AG09319 (cell line): Measurements from ENCODE around the gene TESMIN.

ENCODE experiments used
- DNase-seq: peaks from one replicate; pipeline ENCODE4 v3.0.0-alpha.2; 2010; ENCODE audit warnings: low read depth; ENCODE audit errors: extremely low read depth
- CTCF ChIP-seq: IDR thresholded peaks from 2 replicates; pipeline ENCODE4 v1.5.1; 2011; ENCODE audit warnings: low read depth, mild to moderate bottlenecking, inconsistent platforms, low read length, moderate library complexity

TESMIN gene

DNA sequence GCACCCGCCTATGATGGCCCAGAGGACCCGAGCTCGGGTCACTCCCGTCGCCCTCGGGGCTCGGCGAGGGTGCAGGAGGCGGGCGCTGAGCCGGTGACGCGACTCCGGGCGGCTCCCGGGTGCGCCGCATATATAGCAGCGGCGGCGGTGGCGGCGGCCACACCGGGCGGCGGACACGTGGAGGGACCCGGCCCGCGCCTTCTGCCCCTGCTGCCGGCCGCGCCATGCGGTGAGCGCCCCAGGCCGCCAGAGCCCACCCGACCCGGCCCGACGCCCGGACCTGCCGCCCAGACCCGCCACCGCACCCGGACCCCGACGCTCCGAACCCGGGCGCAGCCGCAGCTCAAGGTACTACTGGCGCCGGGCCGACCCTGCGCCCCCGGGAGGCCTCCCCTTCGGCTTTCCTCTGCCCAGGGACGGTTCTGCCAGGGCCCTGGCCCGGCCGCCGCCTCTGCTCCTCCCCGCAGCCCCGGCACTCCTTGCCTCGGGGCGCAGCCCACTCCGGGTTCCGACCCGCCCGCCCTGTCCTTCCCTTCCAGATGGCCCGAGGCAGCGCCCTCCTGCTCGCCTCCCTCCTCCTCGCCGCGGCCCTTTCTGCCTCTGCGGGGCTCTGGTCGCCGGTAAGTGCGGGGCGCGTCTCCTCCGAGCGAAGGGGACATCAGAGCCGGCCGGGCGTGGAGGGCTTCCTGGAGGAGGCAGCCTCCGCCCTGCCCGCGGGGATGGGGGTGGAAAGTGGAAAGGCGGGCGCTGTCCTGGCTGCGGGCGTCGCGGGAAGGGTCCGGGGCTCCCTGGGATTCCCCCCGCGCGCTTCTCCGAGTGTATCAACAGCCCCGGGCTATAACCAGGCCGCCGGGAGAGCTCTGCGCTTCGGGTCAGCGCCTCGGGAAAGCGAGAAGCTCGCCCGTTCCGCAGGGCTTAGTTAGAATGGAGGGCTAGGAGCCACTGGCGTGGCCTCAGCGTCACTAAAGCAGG is 66.6 kb downstream of the TESMIN start, which contains the start of gene GAL:
Gene GAL, plus strand, starts transcription at position 160 of the 972 bp plus-strand sequence. Its CDS starts 380 bp downstream, at position 540.
- TF ChIP-seq CTCF, result no peak
- DNase-seq, result no peak

GRCh38 chr11:68683536-68684384 is 67.6 kb downstream of the TESMIN start:
- no peak for DNase-seq
- TF ChIP-seq CTCF, result no peak

DNA sequence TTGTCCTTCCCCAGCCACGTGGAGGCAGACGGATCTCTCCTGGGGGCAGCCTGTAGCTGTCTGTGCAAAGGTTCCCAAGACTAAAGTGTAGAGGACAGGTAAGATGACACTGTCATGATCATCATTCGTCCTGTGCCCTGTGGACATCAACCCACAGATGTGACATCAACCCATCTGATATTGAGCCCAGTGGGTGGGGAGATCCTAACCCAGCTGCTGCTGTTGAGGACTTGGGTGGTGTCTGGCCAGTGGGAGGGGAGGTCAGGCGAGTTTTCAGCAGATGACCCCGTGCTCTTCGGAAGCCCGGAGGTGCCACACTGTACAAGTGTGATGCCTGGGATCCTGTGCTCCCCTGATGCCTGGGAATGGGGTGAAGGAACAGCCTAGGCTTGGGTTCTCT is 68.2 kb downstream of the TESMIN start:
- no peak for DNase-seq
- TF ChIP-seq CTCF, result no peak

GRCh38 chr11:68682531-68682961 is 68.8 kb downstream of the TESMIN start:
- DNase-seq, result no peak

DNA sequence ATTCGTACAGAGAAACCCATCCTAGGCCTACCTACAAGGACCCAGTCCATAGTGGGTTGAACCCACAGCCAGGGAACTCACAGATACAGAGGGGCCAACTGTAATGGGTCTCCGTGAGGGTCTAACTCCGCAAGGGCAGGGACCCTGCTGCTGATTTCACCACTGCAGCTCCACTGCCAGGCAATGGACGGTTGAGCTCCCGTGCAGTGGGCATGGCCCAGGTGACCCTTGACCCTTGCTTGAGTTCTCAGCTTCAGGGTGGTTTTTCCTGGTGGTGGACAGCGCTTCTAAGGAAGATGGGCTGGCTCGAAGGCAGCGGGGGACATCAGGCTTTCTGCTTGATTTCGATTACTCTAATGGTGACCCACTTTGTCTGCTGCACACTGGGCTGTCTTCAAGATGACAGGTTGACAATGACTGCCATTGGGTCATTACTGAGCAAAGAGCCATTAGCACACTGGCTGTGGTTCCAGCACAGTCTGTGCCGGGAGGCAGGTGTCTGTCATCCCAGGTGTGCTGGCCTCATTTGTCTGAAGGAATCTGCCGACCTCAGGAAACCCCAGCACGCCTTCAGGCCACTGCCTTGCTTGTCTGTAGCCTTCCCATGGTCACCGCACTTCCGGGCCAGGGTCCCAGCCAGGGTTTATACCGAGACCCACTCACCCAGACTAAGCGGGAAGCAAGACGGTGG is 70.6 kb downstream of the TESMIN start:
- no peak for TF ChIP-seq CTCF
- no peak for DNase-seq

More at GRCh38 chr11:68682531-68682961, 68.8 kb downstream of the TESMIN start:
- TF ChIP-seq CTCF, result no peak

- no peak for TF ChIP-seq CTCF
- DNase-seq, result no peak
These were observed 73.3 kb downstream of the TESMIN start for GRCh38 chr11:68678031-68678441.
